ENCODE measurements around the gene MTR.

MTR gene

GRCh38 chr1:236795035-236795756 lies at the start of gene MTR:
TSS of gene MTR (plus strand) at chr1:236795292. CDS start at chr1:236795704, 412 bp downstream.
- peak; percentile 100 for FAIRE-seq

GRCh38 chr1:236746785-236747184 lies 48.3 kb upstream of the MTR start:
- FAIRE-seq, result no peak

GRCh38 chr1:236747311-236747985 lies 47.6 kb upstream of the MTR start:
- FAIRE-seq, result no peak

GRCh38 chr1:236748268-236748870 lies 46.7 kb upstream of the MTR start:
- no peak for FAIRE-seq

GRCh38 chr1:236750928-236751327 lies 44.2 kb upstream of the MTR start:
- FAIRE-seq, result no peak

GRCh38 chr1:236751385-236751784 lies 43.7 kb upstream of the MTR start:
- FAIRE-seq, result no peak

GRCh38 chr1:236751935-236752334 lies 43.2 kb upstream of the MTR start:
- FAIRE-seq, result peak; percentile 11

- no peak for FAIRE-seq
Observed at GRCh38 chr1:236753516-236753915, 41.6 kb upstream of the MTR start.

GRCh38 chr1:236753964-236754363 lies 41.1 kb upstream of the MTR start:
- no peak for FAIRE-seq

GRCh38 chr1:236754525-236755210 lies 40.4 kb upstream of the MTR start:
- FAIRE-seq, result no peak

GRCh38 chr1:236757640-236758039 lies 37.5 kb upstream of the MTR start:
- FAIRE-seq, result no peak

- peak; percentile 96 for FAIRE-seq
Observed at GRCh38 chr1:236759252-236759859, 35.7 kb upstream of the MTR start.

- FAIRE-seq, result no peak
Observed at GRCh38 chr1:236760480-236760879, 34.6 kb upstream of the MTR start.

- no peak for FAIRE-seq
Observed at GRCh38 chr1:236760986-236761385, 34.1 kb upstream of the MTR start.

GRCh38 chr1:236761397-236762132 lies 33.5 kb upstream of the MTR start:
- FAIRE-seq, result no peak

- no peak for FAIRE-seq
Observed at GRCh38 chr1:236762410-236762809, 32.7 kb upstream of the MTR start.

GRCh38 chr1:236765831-236766230 lies 29.3 kb upstream of the MTR start:
- FAIRE-seq, result no peak

- FAIRE-seq, result peak; percentile 33
Observed at GRCh38 chr1:236766506-236766905, 28.6 kb upstream of the MTR start.

- no peak for FAIRE-seq
Observed at GRCh38 chr1:236767276-236767675, 27.8 kb upstream of the MTR start.

GRCh38 chr1:236768601-236769000 lies 26.5 kb upstream of the MTR start:
- no peak for FAIRE-seq

- no peak for FAIRE-seq
Observed at GRCh38 chr1:236773919-236774318, 21.2 kb upstream of the MTR start.

- FAIRE-seq, result peak; percentile 94
Observed at GRCh38 chr1:236774926-236775325, 20.2 kb upstream of the MTR start.

All from TTC549 (cell line).